ENCODE data around the gene ZBTB7C. TPM values are rescaled to one million over a fixed set of nuclear protein-coding genes. Genes with fewer than 3 reads are reported as not detected.

ZBTB7C gene
- total and polyA plus RNA-seq, 9 of the 15 experiments (the other 6 are each of a cell fraction or from before 2014, with no cell fraction given) = not detected

DNA sequence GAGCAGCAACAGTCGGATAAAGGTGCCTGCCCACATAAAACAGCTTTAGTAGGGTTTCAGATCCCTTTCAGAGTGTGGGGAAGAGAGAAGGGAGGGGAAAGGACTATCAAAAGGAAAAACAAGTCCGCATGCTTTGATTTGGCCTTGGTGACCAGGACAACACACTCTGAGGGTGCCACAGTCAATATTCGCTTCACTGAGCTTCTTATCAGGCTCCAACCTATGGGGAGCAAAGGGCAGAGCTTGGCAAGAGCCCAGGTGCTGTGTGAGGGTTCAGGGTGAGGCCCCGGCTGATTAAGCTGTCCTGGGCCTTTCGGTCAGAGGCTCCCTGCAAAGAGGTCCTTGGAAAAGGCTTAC, 241.3 kb downstream of the ZBTB7C start (continued):
- TF ChIP-seq, protein P1, sequence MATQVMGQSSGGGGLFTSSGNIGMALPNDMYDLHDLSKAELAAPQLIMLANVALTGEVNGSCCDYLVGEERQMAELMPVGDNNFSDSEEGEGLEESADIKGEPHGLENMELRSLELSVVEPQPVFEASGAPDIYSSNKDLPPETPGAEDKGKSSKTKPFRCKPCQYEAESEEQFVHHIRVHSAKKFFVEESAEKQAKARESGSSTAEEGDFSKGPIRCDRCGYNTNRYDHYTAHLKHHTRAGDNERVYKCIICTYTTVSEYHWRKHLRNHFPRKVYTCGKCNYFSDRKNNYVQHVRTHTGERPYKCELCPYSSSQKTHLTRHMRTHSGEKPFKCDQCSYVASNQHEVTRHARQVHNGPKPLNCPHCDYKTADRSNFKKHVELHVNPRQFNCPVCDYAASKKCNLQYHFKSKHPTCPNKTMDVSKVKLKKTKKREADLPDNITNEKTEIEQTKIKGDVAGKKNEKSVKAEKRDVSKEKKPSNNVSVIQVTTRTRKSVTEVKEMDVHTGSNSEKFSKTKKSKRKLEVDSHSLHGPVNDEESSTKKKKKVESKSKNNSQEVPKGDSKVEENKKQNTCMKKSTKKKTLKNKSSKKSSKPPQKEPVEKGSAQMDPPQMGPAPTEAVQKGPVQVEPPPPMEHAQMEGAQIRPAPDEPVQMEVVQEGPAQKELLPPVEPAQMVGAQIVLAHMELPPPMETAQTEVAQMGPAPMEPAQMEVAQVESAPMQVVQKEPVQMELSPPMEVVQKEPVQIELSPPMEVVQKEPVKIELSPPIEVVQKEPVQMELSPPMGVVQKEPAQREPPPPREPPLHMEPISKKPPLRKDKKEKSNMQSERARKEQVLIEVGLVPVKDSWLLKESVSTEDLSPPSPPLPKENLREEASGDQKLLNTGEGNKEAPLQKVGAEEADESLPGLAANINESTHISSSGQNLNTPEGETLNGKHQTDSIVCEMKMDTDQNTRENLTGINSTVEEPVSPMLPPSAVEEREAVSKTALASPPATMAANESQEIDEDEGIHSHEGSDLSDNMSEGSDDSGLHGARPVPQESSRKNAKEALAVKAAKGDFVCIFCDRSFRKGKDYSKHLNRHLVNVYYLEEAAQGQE (IDR thresholded peaks at IDR 0.05; ENCODE audit: borderline replicate concordance) = no peak
- TF ChIP-seq, protein P1 (CRISPR knock-in tag; IDR thresholded peaks at IDR 0.05; ENCODE audit: low read depth) = no peak
- TF ChIP-seq NFE2L1 (tag; IDR thresholded peaks at IDR 0.05; ENCODE audit: borderline replicate concordance, low read depth) (no peak), RBBP5 (IDR thresholded peaks at IDR 0.05; ENCODE audit: borderline replicate concordance, insufficient read depth, low read length, poor library complexity, severe bottlenecking) (no peak), MTF1 (CRISPR knock-in tag; IDR thresholded peaks at IDR 0.05; ENCODE audit: borderline replicate concordance) (no peak), MTA3 (IDR thresholded peaks at IDR 0.05; ENCODE audit: borderline replicate concordance) (no peak)

Measured in K562 (cell line).